GM23248 (cell line): ENCODE measurements around the gene CA5A. TPM values are rescaled to one million over a fixed set of nuclear protein-coding genes. Genes with fewer than 3 reads are reported as not detected.

Experiments
- DNase-seq: peaks from one replicate; pipeline ENCODE4 v3.0.0-alpha.2; 2015
- H2AFZ ChIP-seq: fragments of 200-600 bp; sonication (generic); 2 replicates; pipeline ENCODE4 v1.6.1; 2016; ENCODE audit warnings: antibody characterized with exemption
- H3F3A ChIP-seq: fragments of 200-600 bp; sonication (generic); 2 replicates; pipeline ENCODE4 v1.6.1; 2016; ENCODE audit warnings: mild to moderate bottlenecking, antibody characterized with exemption, mixed run types; ENCODE audit not compliant: insufficient read depth
- H3K27ac ChIP-seq: fragments of 200-600 bp; sonication (generic); 2 replicates; pipeline ENCODE4 v1.5.1; 2016; ENCODE audit warnings: mild to moderate bottlenecking
- H3K27me3 ChIP-seq: fragments of 200-600 bp; sonication (generic); replicated peaks from 2 replicates; pipeline ENCODE4 v1.6.1; 2016; ENCODE audit warnings: mild to moderate bottlenecking; ENCODE audit not compliant: insufficient read depth
- H3K36me3 ChIP-seq: fragments of 200-600 bp; sonication (generic); 2 replicates; pipeline ENCODE4 v1.6.1; 2016; ENCODE audit warnings: low read depth, mild to moderate bottlenecking
- H3K4me1 ChIP-seq: fragments of 200-600 bp; sonication (generic); 2 replicates; pipeline ENCODE4 v1.6.1; 2016; ENCODE audit warnings: mild to moderate bottlenecking; ENCODE audit not compliant: insufficient read depth
- H3K4me2 ChIP-seq: fragments of 200-600 bp; sonication (generic); one replicate; pipeline ENCODE4 v1.6.1; 2016; ENCODE audit warnings: mild to moderate bottlenecking; ENCODE audit not compliant: unreplicated experiment
- H3K4me3 ChIP-seq: fragments of 200-600 bp; sonication (generic); 2 replicates; pipeline ENCODE4 v1.5.1; 2016; ENCODE audit warnings: mild to moderate bottlenecking
- H3K79me2 ChIP-seq: fragments of 200-600 bp; sonication (generic); 2 replicates; pipeline ENCODE4 v1.6.1; 2016; ENCODE audit warnings: mild to moderate bottlenecking; ENCODE audit not compliant: insufficient read depth
- H3K9ac ChIP-seq: fragments of 200-600 bp; sonication (generic); 2 replicates; pipeline ENCODE4 v1.6.1; 2016; ENCODE audit warnings: mild to moderate bottlenecking
- H3K9me2 ChIP-seq: fragments of 200-600 bp; sonication (generic); 2 replicates; pipeline ENCODE4 v1.6.1; 2016; ENCODE audit warnings: mixed run types, mild to moderate bottlenecking, moderate library complexity; ENCODE audit not compliant: insufficient read depth
- H3K9me3 ChIP-seq: fragments of 200-600 bp; sonication (generic); one replicate; pipeline ENCODE4 v1.6.1; 2017; ENCODE audit warnings: low read depth
- H4K20me1 ChIP-seq: fragments of 200-600 bp; sonication (generic); 2 replicates; pipeline ENCODE4 v1.6.0; 2016; ENCODE audit not compliant: insufficient read depth
- EZH2 ChIP-seq: fragments of 200-600 bp; sonication (generic); IDR thresholded peaks from 2 replicates; pipeline ENCODE4 v1.6.1; 2018; ENCODE audit warnings: antibody characterized with exemption, mild to moderate bottlenecking; ENCODE audit not compliant: insufficient read depth, poor library complexity, severe bottlenecking
- EZH2phosphoT487 ChIP-seq: fragments of 200-600 bp; sonication (generic); IDR thresholded peaks from 2 replicates; pipeline ENCODE4 v1.6.1; 2018; ENCODE audit warnings: antibody characterized with exemption, moderate library complexity, mild to moderate bottlenecking, low read depth; ENCODE audit not compliant: insufficient read depth
- WGBS, 2 experiments: methylation state at CpG; one replicate each; pipeline ENCODE4 v1.1.6; 2015 to 2017; ENCODE audit warnings: low lambda C conversion rate in 2 of 2, low coverage in 1 of 2; ENCODE audit errors: missing lambda C conversion rate in 2 of 2; 5-methylcytosine and 5-hydroxymethylcytosine counted together
- in situ Hi-C: fragments of 300-500 bp; cut with MboI; formaldehyde crosslinking; loops from 2 replicates; pipeline ENCODE4 v1.15.0; 2020
- polyA plus RNA-seq: library from polyadenylated mRNA; unstranded; fragments of >200 nt; fragmentation: Nextera tagmentation; extraction: Ambion mirVana; gene quantifications from 2 replicates; pipeline ENCODE4 v1.2.1, GENCODE V29; 2016
- total RNA-seq: library from RNA; depleted of rRNA; stranded (reverse); fragments of >200 nt; shearing (Covaris generic); gene quantifications from 2 replicates; pipeline ENCODE4 v1.2.3, GENCODE V29; 2014

CA5A gene
- total and polyA plus RNA-seq, 2 experiments from 2014 or later, result not detected

- H3K9me3 ChIP-seq, result no peaks in the 10 kb centered on the region
- no peak overlapping the region for H3K27ac ChIP-seq
- H2AFZ ChIP-seq, result no peak overlapping the region
- no peak for DNase-seq
- H3K4me3 ChIP-seq, result no peak overlapping the region
- H3K79me2 ChIP-seq, result peaks cover 88% of the 10 kb centered on the region
- peaks cover 5% of the 10 kb centered on the region; the same call in 1 of the 2 replicates for H3F3A ChIP-seq
- H3K36me3 ChIP-seq, result peaks cover 24% of the 10 kb centered on the region
- H3K9me2 ChIP-seq, result no peaks in the 10 kb centered on the region
- H3K27me3 ChIP-seq, result no peaks in the 10 kb centered on the region
- H3K4me2 ChIP-seq, result no peak overlapping the region
- H3K9ac ChIP-seq, result no peak overlapping the region
- 83 to 86% methylated on average over 14 of the region's 14 CpGs for WGBS, 2 experiments
- no peak for TF ChIP-seq EZH2
- no peak for TF ChIP-seq EZH2phosphoT487
- no peaks in the 10 kb centered on the region for H4K20me1 ChIP-seq
- in situ Hi-C loops, result no loop called here
- peaks cover 17% of the 10 kb centered on the region for H3K4me1 ChIP-seq
These were observed 85.2 kb downstream of the CA5A start for GRCh38 chr16:87851141-87851587.

DNA sequence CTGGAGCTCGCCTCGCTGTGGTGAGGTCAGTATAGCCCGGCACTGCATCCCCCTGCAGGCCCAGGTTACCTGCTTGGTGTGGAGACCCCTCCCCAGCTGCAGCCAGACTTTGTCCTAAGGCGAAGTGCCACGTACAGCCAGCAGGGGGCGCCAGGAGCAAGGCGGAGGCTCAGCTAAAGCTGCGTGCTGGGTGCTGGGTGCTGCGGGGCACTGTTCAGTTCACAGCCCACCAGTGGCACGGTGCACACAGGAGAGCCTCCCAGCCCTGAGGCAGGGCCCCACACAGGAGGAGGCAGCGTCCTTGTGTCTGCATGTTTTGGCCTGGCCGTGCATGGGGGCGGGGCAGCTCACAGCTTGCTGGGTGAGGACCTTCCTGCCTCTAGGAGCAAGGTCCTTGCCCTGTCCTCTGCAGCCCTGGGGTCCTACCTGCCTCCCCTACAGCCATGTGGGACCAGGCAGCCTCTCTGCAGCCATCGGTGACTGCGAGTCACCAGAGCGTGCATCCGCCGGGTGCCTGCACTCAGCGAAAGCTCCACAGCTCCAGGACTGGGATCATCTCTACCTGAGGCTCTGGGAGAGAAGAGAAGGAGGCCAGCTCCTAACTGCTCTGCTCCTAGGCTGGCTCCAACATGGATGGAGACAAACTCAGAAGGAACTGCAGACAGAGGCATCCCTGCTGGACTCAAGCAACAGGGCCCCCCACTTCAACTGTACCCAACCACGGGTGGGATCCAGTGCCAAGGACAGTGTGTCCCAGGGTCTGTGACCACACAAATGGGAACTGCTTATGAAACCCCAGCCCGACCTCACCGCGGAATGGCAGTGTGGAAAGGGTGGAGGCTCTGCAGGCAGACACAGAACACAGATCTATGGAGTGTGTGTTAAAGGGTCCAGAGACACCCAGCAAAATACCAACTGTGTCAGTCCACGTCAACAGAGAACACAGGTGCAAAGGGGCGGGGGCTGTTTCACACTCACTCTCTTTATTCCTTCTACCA is 86.0 kb downstream of the CA5A start:
- Histone ChIP-seq H3K4me3 (no peak overlapping the region), H3K4me2 (no peak overlapping the region), H3K9ac (no peak overlapping the region), H3K36me3 (peaks cover 24% of the 10 kb centered on the region), H4K20me1 (no peaks in the 10 kb centered on the region), H2AFZ (no peak overlapping the region), H3K79me2 (peaks cover 88% of the 10 kb centered on the region), H3K27ac (no peak overlapping the region), H3K9me2 (no peaks in the 10 kb centered on the region), H3K9me3 (no peaks in the 10 kb centered on the region), H3K27me3 (no peaks in the 10 kb centered on the region), H3K4me1 (peaks cover 17% of the 10 kb centered on the region), H3F3A (peaks cover 5% of the 10 kb centered on the region; the same call in 1 of the 2 replicates)
- TF ChIP-seq EZH2, result no peak
- no peak for TF ChIP-seq EZH2phosphoT487
- in situ Hi-C loops, result no loop called here
- peak; percentile 59 for DNase-seq
- 49 to 58% methylated on average over 24 to 25 of the region's 25 CpGs for WGBS, 2 experiments

GRCh38 chr16:87849419-87850008 is 86.8 kb downstream of the CA5A start:
- no peak for DNase-seq
- TF ChIP-seq EZH2phosphoT487 (no peak), EZH2 (no peak)
- Histone ChIP-seq H2AFZ (no peak overlapping the region), H3K9me2 (no peaks in the 10 kb centered on the region), H3F3A (peaks cover 5% of the 10 kb centered on the region; the same call in 1 of the 2 replicates), H3K27me3 (no peaks in the 10 kb centered on the region), H3K27ac (no peak overlapping the region), H3K79me2 (peaks cover 83% of the 10 kb centered on the region), H3K36me3 (peaks cover 24% of the 10 kb centered on the region), H3K4me3 (no peak overlapping the region), H3K9me3 (no peaks in the 10 kb centered on the region), H3K4me2 (no peak overlapping the region), H3K9ac (no peak overlapping the region), H3K4me1 (peaks cover 17% of the 10 kb centered on the region), H4K20me1 (no peaks in the 10 kb centered on the region)
- in situ Hi-C loops, result no loop called here
- WGBS, 2 experiments, result 74 to 79% methylated on average over 16 of the region's 16 CpGs

DNA sequence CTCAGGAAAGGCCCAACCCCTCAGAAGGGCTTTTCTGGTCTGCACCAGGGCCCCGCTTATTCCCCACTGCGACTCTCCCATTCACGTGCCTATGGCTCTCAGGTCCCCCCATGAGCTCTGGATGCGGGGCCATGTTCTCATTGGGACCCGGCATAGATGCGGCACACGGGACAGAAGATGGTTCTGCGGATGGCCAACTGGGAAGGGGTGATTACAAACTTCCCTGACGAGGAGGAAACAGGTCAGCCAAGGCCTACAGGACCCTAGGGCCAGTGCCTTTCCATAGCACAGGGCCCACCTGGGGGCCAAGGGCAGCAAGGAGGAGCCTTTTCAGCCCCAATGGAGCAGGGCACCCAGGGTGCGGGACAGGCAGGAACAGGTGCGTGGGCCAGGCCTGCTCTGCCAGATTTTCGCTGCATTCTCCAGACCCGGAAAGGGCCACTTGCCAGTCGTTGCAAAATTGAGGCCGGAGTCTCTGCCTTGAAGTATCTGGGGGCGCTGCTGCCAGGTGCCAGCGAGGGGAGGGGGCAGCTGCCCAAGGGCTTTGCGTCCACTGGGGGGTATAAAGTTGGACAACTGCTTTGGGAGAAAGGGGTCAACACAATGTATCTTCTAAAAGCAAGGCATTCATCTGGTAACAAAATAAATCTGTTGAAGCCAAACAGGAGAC is 87.5 kb downstream of the CA5A start:
- no peaks in the 10 kb centered on the region for H3K27me3 ChIP-seq
- no peaks in the 10 kb centered on the region for H3K9me3 ChIP-seq
- in situ Hi-C loops, result no loop called here
- no peaks in the 10 kb centered on the region for H3K9me2 ChIP-seq
- H2AFZ ChIP-seq, result no peak overlapping the region
- H3K4me1 ChIP-seq, result peaks cover 12% of the 10 kb centered on the region
- H4K20me1 ChIP-seq, result no peaks in the 10 kb centered on the region
- H3K36me3 ChIP-seq, result peaks cover 24% of the 10 kb centered on the region
- no peak overlapping the region for H3K9ac ChIP-seq
- no peak for DNase-seq
- no peak overlapping the region for H3K4me3 ChIP-seq
- H3K4me2 ChIP-seq, result no peak overlapping the region
- TF ChIP-seq EZH2phosphoT487 (no peak), EZH2 (no peak)
- H3K27ac ChIP-seq, result no peak overlapping the region
- WGBS, 2 experiments, result 94 to 95% methylated on average over 18 of the region's 18 CpGs
- H3K79me2 ChIP-seq, result peaks cover 85% of the 10 kb centered on the region
- peaks cover 5% of the 10 kb centered on the region; the same call in 1 of the 2 replicates for H3F3A ChIP-seq
